SHP77 treated with DMSO at 0.1 percent for 48 hours (cell line): Measurements from ENCODE around the gene CGGBP1.

Experiments used
- DNase-seq: peaks from one replicate; lab custom pipeline; 2025; lab: John Stamatoyannopoulos, UW

CGGBP1 gene, protein sequence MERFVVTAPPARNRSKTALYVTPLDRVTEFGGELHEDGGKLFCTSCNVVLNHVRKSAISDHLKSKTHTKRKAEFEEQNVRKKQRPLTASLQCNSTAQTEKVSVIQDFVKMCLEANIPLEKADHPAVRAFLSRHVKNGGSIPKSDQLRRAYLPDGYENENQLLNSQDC

DNA sequence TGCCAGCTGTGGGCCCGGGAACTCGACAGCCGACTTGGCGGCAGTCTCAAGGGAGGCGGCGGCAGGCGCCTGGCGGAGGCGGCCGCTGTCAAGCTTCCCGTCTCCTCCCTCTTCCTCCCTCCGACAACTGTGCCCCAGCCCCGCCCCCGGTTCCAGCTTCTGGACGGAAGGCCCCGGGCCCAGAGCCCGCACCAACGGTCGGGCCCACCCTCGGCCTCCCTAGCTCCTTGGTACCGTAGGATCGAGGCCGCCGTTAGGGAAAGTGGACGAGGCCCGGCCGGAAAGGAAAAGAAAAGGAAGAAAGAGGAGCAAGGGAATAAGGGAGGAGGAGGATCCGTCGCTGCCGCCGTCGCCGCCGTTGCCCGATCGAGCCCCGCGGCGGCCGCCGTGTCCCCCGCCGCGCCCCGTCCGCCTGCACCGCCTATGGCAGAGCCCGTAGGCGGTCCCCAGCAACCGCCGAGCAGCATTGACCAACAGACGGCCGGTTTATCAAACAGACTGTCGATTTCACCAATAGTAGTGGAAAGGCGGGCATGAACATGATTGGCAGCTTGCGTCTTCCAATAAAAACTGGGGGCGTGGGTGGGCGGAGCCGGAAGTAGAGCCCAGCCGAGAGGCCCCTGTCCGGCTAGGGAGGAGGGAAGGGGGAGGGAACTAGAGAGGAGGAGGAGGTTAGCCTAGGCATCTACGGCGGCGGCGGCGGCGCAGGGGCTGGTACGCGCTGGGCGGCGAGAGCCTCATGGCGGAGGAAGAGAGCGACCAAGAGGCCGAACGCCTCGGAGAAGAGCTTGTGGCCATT is at the start of gene CGGBP1, which contains the start of gene ZNF654:
TSS of gene CGGBP1 (minus strand) at position 425 of the 799 bp plus-strand sequence. CDS start 3,029 bp downstream, outside the sequence.
TSS of gene ZNF654 (plus strand) at position 675 of the 799 bp plus-strand sequence. CDS start at position 740, 65 bp downstream.
- DNase-seq, result peak; percentile 95

DNA sequence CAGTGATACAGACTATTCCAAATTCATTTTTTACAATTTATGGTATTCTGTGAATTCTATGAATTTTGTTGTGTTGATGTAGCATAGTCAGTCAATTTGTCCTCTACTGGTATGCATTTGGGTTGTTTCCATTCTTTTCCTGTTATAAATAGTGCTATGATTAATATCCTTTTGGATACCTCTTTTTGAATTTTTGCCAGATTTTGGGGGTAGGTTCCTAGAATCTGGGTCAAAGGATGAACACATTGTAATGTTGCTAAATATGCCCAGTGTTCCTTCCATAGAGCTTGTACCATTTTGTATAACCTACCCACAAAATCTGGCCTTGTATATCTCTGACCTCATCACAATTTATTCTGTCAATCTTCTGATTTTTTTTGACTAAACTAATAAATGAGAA is 46.5 kb upstream of the CGGBP1 start:
- no peak for DNase-seq

DNA sequence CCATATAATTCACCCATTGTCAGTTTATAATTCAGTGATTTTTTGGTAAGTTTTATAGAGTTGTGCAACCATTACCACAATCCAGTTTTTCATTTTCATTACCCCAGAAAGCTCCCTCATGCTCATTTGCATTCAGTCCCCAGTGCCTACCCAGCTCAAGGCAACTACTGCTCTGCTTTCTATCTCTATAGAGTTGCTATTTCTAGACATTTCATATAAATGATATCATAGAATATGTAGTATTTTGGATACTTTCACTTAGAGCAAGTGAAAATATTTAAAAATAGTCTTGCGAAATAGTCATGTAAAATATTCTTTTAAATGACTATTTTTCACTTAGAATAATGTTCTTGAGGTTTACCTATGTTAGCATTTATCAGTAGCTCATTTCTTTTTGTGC is 42.3 kb upstream of the CGGBP1 start:
- no peak for DNase-seq

DNA sequence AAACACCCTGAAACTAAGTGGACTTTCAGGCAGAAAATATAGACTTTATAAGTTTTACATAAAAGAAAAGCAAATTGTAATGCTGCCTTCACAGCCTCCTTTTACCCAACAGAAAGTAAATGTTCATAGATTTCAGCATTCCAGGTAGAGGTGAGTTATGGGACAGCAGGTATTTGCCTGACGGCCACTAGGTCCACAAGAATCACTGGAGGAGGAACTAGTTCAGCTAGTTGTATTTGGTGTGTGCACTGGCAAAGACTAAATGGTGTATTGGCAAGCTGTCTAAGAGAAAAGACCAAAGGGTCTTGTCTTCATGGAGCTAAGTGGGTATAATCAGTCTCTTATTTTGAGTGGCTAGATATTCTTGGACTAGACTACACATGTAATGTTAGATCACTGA is 34.5 kb upstream of the CGGBP1 start:
- DNase-seq, result no peak

DNA sequence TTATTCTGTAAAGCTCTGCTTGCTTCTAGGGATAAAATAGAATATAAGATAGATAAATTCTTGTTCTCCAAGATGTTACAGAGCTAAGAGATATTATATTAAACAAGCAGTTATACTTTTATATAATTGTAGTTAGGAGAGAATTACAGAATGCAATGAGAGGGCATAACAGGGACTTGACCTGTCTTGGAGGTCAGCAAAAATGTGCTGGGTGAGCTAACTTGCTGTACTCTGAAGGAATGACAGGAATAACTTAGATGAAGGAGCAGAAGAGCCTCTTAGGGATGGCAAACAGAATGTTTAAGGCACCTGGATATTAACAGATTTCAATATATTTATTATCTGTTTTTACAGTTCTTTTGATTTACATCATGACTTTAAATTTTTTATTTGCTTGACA is 33.5 kb upstream of the CGGBP1 start:
- DNase-seq, result no peak

DNA sequence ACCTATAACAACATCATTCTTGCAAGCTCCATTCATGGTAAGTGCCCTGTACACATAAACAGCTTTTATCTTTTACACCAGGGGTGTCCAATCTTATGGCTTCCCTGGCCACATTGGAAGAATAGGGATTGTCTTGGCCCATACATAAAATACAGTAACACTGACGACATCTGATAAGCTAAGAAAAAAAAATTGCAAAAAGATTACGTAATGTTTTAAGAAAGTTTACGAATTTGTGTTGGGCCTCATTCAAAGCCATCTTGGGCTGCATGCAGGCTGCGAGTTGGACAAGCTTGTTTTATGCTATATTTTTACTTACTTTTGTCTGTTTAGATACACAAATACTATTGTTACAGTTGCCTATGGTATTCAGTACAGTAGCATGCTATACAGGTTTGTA is 31.9 kb upstream of the CGGBP1 start:
- DNase-seq, result no peak

DNA sequence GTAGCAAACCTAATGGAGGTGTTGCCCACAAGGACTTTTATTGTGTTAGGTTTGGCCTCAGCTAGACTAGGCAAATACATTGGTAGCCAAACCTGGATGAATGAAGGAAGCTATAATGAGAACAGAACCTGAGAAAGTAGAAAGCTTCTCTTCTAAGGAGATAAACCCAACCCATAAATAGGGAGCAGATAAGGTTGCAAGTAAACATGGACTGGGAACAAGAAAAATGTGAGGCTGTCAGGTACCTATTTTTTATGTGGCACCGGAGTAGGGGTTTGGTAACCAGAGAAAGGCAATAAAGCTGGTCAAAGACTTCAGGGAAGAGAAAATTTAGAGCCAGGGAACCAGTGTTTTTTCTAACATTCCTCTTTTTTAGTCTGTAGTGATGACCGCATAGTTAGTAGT is 25.3 kb upstream of the CGGBP1 start:
- DNase-seq, result no peak

DNA sequence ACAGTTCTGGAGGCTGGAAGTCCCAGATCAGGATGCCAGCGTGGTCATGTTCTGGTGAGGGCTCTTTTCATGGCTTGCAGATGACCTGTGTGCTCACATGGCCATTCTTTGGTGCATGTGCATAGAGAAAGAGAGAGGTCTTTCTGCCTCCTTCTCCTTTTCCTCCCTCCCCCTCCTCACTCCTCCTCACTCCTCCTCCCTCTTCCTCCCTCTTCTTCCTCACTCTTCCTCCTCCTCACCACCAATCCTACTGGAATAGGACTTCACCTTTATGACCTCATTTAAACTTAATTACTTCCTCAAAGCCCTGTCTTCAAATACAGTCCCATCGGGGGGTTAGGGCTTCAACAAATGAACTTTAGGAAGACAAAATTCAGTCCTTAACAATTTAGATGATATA is 24.0 kb upstream of the CGGBP1 start:
- DNase-seq, result no peak

DNA sequence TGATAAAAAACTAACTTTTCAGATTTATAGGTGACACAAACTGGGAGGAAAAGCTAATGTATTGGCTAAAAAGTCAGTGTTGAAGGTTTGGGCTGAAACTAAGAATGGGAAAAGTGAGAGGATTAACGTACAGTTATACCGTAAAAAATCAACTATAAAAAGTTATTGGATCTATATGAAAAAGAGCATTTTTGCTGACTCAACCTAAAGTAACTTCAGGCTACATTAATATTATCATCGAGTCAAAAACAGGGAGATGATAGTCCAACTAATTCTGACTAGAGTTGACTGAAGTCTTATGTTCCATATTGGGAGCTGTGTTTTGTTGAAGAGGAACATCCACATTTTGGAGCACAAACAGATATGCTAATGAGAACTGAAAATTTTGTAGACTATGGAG is 20.1 kb upstream of the CGGBP1 start:
- no peak for DNase-seq

DNA sequence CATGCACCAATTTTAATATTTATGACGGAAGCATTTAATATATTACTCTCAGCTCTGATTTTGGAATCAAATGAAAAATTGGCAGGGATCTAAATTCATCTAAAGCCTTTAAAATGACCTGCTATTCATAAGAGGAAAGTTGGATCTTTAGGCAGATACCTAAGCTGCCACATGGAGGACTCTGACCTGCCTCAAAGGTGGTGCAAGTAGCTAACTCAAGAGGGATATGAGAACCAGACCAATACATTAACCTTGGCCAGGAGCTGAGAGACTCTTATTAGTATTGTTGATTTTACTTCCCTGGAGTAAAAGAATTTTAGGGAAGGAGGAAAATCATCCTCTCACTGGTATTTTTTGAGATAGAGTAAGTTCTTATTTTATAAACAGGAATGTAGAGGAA is 17.9 kb upstream of the CGGBP1 start:
- no peak for DNase-seq

DNA sequence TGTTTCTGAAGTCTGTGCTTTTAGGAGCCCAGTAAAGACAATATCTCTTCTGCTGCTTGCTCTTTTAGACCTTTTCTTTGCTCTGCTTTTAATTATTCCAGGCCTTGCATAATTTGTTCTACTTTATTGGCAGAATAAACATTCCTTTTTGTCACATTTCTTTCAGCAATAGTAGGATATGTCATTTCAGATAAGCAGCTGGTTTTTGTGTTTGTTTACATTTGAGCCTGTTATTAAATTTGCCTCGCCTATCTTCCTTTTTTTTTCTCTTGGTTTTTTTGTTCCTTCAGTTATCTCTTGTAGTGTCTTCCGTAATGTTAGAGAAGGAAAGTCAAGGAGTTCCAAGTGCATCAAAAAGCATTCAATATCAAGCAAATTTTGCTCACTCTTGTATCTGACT is 16.7 kb upstream of the CGGBP1 start:
- DNase-seq, result no peak

DNA sequence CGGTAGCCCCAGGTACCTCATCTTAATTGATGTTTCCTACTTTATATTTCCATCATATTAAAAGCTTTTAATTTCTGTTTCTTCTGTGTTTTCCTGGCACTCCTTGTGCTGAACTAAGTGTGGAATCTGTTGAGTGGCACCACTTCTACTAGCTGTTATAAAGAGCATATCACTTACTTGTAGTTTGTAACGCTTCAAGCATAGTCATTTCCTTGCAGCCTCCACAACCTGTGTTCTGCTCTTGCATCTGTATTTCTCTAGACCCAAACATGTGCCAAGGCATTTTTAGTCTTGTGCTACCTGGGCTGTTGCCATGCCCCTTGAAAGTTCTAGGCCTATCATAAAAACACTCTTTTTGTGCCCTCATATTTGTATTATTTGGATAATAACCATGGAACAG is 16.3 kb upstream of the CGGBP1 start:
- no peak for DNase-seq

DNA sequence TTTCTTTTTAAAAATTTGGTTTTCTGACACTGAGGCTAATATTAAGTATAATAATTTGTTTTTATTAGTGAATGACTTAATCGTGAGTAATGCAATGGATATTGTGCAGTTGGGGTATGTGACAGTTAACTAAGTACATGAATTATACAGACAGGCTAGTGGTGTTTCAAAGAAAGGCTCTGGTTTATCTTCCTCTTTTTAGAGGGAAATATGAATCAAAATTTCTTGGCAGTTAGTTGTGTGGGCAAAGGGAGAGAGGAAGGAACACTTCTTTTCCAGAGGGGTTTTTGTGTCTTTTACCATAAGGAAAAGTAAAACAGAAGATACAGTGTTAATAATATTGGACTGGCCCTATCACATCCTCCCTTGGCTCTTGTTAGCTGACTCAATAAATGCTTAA is 2.9 kb upstream of the CGGBP1 start:
- no peak for DNase-seq

DNA sequence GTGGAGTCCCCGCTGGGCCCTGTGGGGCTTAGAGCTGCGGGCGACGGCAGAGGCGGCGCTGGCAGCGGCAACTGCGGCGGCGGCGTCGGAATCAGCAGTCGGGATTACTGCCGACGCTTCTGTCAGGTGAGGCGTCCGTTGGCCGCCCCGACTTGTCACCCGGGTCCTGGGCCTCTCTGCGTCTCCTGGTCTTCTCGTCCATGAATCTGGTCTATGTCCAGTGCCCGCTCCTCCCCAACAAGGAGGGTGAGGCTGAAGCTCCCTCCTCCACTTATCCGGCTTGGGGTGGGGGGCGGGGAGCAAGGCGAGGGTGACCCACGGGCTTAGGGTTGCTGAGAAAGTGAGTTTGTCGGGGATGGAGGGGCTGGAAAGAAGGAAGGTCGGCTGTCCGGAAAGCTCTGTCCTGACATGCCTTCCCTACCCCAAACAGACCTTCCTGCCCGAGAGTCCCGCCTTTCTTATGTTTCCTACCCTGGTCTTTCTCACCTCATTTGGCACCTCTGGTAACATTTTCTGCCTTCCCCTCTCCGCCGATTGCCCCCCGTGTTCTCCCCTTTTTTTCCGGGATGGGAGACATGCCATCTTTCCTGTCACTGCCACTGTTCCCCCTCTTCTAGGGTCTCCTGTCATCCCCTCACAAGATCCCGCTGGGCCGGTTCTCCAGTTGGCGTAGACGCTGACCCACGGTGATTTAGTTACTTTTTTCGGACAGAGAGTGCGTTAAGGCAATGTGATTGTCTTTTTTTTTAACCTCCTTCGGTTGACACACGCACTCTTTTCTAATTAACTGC is 770 bp upstream of the CGGBP1 start:
- DNase-seq, result no peak

DNA sequence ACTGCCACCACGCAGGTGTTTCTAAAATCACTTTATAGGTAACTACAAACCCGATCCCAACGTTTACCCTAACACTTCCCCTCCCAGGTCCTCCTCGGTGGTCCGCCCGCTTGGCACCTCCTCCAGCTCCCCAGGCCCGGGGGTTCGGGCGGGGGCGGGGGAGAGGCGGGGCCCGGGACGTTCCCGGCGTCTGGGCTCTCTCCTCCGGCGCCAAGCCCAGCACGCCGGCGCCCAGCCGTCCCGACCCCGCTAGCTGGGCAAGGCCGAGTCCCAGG is 562 bp downstream of the CGGBP1 start:
- DNase-seq, result no peak

DNA sequence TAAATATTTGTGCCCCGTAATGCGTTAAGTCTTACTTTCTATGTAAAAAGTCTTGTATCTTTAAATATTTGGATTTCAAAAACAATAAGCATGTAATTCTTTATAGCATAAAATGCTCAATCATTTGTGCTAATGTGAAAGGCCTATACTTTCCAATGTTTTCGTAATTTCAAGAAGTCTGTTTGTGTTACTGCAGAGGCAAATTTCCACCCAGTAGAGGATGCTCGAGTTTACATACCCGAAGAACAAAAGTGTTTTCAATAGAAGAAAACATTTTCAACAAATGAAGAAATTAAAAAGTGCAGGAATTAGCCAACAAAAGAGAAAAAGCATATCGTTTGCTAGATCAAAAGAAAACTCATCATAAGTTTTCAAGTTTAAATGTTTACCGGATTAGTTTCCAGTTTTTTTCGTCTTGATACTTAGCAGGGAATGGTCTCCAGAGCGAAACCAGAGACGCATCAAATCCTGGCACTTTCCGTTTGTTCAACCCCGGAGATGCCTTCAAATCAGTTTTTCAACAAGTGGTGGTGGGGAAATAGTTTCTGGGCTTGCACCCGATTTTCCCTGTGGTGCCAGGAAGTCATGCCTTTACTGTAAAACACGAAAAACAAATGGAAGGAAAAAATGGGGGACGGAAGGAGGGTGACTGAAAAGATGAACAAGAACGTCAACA is 1.0 kb downstream of the CGGBP1 start:
- no peak for DNase-seq

DNA sequence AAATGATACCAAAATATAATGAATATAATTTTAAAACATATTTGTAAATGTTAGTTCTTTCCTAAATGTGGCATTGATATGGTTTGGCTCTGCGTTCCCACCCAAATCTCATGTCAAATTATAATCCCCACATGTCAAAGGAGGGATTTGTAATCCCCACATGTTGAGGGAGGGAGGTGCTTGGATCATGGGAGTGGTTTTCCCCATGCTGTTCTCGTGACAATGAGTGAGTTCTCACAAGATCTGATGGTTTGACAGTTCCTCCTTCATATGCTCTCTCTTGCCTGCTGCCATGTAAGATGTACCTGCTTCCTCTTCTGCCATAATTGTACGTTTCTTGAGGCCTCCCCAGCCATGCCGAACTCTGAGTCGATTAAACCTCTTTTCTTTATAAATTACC is 12.0 kb downstream of the CGGBP1 start:
- no peak for DNase-seq

DNA sequence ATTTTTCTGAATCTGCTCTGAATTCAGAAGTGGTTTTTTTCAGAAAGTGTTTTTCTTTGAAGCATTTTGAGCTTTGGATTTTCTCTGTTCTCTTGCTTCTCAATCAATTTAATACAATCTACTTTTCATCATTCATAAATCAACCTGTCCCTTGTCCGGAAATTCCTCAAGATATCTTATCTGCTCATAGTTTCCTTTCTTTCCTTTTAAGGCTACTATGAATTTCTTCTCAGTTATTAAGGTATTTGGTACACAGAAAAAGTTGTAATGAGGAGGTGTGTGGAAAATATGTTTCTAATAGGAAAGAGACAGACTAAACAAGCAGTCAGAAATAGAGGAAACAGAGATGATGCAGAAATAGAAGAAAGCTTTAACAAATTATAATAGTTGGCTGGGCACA is 14.4 kb downstream of the CGGBP1 start:
- no peak for DNase-seq

DNA sequence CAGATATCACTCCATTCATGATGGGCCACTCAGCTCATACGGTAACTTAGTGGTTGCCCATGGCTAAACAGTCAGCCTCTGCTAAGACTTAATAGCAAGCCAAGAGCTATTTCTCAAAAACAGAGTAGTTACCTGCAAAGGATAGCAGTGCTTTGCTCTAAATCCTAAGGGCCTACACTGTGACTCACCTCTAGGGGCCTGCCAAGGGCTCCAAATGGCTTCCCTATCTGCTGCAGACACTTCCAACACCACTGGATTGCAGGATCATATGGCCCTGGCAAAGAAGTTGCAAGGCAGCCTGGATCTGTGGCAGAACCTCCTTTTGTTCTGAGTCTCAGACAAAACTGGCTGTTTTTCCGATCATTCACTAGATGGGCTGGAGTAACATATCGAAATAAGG is 17.8 kb downstream of the CGGBP1 start:
- DNase-seq, result no peak

DNA sequence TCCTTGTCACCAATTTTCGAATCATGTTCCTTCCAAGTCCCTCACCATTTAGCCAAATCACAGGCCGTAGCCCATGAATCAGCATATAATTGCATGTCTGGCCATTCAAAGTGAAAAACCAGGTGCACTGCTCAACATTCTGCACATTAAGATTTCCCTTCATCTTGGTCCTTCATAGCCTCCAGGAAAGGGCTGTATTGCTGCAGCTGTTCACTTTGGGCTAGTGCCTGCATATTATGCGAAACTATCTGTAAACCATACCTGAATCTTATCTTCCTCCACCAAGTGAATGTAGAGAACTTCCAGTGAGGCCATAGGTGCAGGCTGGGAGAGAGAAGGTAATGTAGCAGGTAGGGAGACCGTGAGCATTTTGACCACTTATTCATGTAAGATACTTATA is 18.3 kb downstream of the CGGBP1 start:
- DNase-seq, result no peak

DNA sequence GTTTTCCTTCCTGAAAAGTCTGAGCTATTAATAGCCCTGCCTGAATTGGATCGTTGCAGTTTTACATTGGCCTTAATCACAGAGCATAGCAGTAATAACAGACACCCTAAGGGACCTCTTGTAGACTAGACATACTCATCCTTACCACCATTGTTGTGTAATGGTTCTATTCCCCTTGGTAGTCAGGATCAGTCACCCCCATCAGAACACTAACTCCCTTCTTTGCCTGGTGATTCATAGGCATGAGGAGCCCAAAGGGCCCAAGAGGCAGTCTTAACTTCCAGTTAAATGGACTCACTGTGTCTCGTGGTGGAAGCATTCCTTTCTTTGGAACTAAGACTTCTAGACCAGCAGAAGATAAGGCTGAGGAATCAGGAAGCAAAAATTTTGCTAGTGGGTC is 20.2 kb downstream of the CGGBP1 start:
- DNase-seq, result no peak

DNA sequence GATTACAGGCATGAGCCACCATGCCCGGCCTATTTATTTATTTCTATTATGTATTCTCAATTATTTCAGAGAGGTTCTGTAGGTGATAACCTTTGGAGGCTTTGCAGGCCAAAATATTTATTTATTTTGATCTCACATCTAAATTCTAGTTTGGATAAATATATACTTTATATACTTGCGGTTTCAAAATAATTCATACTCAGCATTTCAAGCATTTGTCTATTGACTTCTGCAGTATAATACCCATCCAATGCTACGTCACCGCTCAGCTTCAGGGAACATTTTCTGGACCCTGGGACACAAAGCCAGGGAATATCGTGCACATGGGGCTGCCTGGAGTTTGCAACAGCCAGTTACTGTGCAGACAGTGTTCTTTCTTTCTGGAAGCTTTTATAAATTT is 22.6 kb downstream of the CGGBP1 start:
- no peak for DNase-seq
